NOMO-1 treated with DMSO at 0.1 percent for 48 hours (cell line): ENCODE data around the gene ZNF599.
A peak's percentile ranks its signal among the peaks of the same experiment; 100 is the strongest.
"Not testable (repeated sequence)": the region's sequence is repeated elsewhere in the genome, so short reads cannot be mapped to it uniquely, and the experiment has no call there.

Experiments
- DNase-seq: peaks from one replicate; lab custom pipeline; 2025; ENCODE audit not compliant: unreplicated experiment; lab: John Stamatoyannopoulos, UW

Gene ZNF599

GRCh38 chr19:34772697-34773554, at the start of gene ZNF599:
ZNF599 (minus strand) TSS chr19:34773215; CDS start chr19:34772841, 374 bp downstream.
- DNase-seq: no peak

GRCh38 chr19:34818270-34818669, 45.3 kb upstream of the ZNF599 start:
- DNase-seq: no peak

DNA sequence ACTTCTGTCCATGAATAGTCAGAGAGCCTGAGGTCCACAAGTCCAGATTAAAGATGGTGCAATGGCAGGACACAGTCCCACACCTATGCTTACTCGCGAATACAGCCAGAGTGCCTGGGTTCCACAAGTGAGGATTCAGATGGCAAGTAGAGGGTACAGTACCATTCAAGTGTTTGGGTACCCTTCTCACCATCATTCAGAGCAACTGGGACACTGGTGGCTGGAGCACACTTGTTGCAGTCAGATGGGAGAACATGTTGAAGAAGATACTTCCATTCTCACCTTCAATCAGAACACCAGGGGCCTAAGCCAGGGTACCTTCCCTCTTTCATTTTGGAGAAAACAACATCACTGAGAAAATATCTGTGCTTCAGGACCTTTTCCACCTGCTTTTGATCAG, 43.7 kb upstream of the ZNF599 start:
- DNase-seq: no peak

DNA sequence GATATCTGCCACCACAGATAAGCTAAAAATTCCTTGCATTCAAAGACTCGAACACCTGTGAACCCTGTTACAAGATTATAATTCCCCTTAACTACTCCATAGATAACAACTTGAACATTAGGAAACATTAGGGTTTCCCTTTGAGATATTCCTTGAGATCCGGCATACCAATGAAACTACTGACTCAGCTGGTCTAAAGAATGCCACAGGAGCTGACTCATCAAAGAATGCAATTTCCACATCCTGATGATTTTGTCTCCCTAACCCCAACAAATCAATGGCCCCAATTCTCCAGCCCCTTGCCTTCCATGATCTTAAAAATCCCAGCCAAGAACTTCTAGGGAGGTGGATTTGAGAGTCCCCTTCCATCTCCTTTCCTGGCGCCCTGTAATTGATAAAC, 35.6 kb upstream of the ZNF599 start:
- no peak for DNase-seq

- no peak for DNase-seq
Measured at GRCh38 chr19:34806976-34807860, 34.2 kb upstream of the ZNF599 start.

DNA sequence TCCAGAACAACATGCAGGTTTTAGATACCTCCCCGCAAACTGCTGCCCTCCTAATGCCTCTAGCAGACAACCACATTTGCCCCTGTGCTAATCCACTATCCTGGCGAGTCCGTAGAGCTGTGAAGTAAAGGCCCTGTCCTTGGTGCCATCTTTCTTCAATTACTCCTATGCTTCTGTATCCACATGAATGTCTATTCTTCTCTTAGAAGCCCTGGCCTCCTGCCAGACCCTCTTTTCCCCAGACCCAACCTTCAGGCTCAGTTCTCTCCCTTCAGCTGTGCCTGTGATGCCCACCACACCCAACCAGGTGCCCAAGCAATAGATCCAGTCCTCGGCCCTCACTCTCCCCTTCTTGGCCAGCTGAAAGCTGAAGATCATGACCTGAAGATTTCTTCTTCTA, 31.1 kb upstream of the ZNF599 start:
- no peak for DNase-seq

GRCh38 chr19:34796953-34797352, 23.9 kb upstream of the ZNF599 start:
- not testable (repeated sequence) for DNase-seq

GRCh38 chr19:34794066-34794960, 21.3 kb upstream of the ZNF599 start:
- no peak for DNase-seq

- no peak for DNase-seq
Measured at GRCh38 chr19:34793565-34793964, 20.6 kb upstream of the ZNF599 start.

DNA sequence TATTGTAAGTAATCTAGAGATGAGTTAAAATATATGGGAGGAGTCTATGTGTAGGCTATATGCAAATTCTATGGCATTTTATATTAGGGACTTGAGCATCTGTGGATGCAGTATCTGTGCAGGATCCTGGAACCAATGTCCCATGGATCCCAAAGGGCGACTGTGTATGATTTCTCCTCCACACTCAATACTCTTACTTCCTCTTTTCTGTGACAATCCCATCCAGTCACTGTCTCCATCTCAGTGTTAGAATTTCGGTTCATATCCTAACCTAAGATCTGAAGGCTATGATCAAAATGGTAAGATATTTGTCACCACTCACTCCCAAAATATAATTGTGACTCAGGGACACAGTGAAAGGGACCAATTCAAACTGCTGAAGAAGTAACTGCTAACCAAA, 15.1 kb upstream of the ZNF599 start:
- peak; percentile 3 for DNase-seq

GRCh38 chr19:34787059-34787824, 14.2 kb upstream of the ZNF599 start:
- no peak for DNase-seq

- DNase-seq: no peak
Measured at GRCh38 chr19:34786236-34786635, 13.2 kb upstream of the ZNF599 start.

DNA sequence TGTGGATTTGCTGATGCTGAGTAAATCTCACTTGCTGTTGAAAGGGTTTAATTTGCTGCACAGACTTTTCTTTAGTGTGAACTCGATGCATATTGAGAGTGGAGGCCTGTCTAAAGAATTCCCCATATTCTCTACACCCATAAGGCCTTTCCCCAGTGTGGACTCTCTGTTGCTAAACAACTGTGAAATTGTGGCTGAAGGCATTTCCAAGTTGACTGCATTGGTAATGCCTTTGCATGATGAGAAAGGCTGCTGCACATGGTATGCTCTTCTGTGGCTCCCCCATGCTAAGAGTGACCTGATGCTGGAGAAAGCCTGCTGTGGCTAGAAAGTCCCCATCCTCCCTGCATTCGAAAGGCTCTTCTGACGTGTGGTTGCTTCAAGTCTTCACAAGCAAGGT, 6.6 kb upstream of the ZNF599 start:
- no peak for DNase-seq

GRCh38 chr19:34778342-34778741, 5.3 kb upstream of the ZNF599 start:
- no peak for DNase-seq

- DNase-seq: no peak
Measured at GRCh38 chr19:34774857-34775256, 1.8 kb upstream of the ZNF599 start.

GRCh38 chr19:34773555-34773864, 495 bp upstream of the ZNF599 start:
- DNase-seq: no peak

DNA sequence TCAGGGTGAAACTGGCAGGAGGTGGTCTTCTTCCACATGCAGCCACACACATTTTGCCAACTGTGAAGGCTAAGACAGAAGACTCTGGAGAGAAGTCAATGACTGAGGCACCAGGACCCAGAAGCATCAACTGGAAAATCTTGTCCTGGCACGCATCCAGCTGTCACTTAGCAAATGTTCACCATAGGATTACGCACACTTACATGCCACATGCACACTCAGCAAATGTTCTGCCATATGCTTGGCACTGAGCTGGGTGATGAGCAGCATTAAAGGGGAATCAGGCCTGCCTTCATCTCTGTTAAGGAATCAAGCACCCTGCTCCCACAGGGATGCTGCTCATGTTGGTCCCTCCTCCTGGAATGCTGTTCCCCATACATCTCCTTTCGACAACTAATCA, 5.1 kb downstream of the ZNF599 start:
- no peak for DNase-seq

DNA sequence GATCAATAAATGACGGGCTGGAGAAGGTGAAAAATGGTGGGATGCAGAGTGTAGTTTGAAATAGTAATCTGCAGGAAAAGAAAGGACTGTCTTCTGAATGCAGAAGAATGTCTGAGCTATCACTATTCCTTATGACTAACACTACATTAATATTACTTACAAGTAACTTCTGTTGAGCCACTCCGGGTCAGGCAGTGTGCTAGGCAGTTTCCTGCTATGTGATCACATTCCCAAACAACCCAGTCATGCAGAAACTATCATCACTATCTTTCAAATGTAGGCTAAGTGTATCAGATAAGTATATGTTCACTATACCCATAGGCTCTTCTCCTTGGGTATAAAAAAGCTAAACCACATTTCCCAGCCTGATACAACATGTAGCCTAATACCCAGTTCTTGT, 6.6 kb downstream of the ZNF599 start:
- no peak for DNase-seq

GRCh38 chr19:34759218-34759917, 13.6 kb downstream of the ZNF599 start:
- no peak for DNase-seq

DNA sequence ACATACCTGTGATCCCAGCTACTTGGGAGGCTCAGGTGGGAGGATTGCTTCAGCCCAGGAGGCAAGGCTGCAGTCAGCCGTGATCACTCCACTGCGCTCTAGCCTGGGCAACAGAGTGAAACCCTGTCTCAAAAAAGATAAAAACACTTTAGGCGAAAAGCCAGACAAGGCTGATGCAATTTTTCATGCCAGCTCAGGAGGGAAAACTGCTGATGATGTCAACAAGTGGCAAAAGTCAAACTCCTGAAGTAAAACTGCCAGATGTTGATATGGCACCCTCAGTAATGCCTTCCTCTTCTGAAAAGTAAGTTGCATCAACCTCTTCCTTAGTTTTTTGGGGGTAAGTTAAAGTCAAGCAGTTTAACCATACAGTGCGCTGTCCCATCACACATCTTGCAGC, 15.6 kb downstream of the ZNF599 start:
- no peak for DNase-seq
